ENCODE results near the gene MAGED4B. TPM values are rescaled to one million over a fixed set of nuclear protein-coding genes. Genes with fewer than 3 reads are reported as not detected.
"Not testable (repeated sequence)": the region's sequence is repeated elsewhere in the genome, so short reads cannot be mapped to it uniquely, and the experiment has no call there.

The MAGED4B gene
- 6.1 TPM for total RNA-seq
- long read RNA-seq, transcript MAGED4B-201 (13 exons, 2,578 nt), result major isoform, 5 of 11 reads
- long read RNA-seq, partial matches to known transcripts, result 1 of 11 reads
- long read RNA-seq, other reads (novel, unspliced or antisense), result 3 of 11 reads

- H3K27ac ChIP-seq; H3K4me1 ChIP-seq; H3K36me3 ChIP-seq; H3K27me3 ChIP-seq; H3K4me3 ChIP-seq; DNase-seq; intact Hi-C loops (cut with DNase I); H3K9me3 ChIP-seq: not testable (repeated sequence)
- ATAC-seq, result peak; percentile 65
These were observed at the start of gene MAGED4B for GRCh38 chrX:52068666-52069640. Gene MAGED4B, minus strand, starts transcription at chrX:52069183. Its CDS starts 1,011 bp downstream, at chrX:52068172.

- intact Hi-C loops (cut with DNase I), result no loop called here
- no peak for ATAC-seq
These were observed 49.3 kb upstream of the MAGED4B start for GRCh38 chrX:52118262-52118661.

GRCh38 chrX:52082578-52082977 is 13.6 kb upstream of the MAGED4B start:
- TF ChIP-seq CTCF (IDR thresholded peaks at IDR 0.05), result no peak
- Histone ChIP-seq H3K9me3 (no peaks in the 10 kb centered on the region), H3K36me3 (no peaks in the 10 kb centered on the region), H3K4me3 (no peak overlapping the region), H3K4me1 (no peaks in the 10 kb centered on the region), H3K27me3 (no peaks in the 10 kb centered on the region), H3K27ac (no peak overlapping the region)
- no peak for DNase-seq
- no peak for ATAC-seq
- intact Hi-C loops (cut with DNase I), result no loop called here

More at GRCh38 chrX:52118262-52118661, 49.3 kb upstream of the MAGED4B start:
- Histone ChIP-seq H3K9me3 (no peaks in the 10 kb centered on the region), H3K4me1 (no peaks in the 10 kb centered on the region), H3K27me3 (no peaks in the 10 kb centered on the region), H3K27ac (no peak overlapping the region), H3K4me3 (no peak overlapping the region), H3K36me3 (no peaks in the 10 kb centered on the region)
- TF ChIP-seq CTCF (IDR thresholded peaks at IDR 0.05), result no peak
- DNase-seq, result no peak

GRCh38 chrX:52078131-52078530 is 9.1 kb upstream of the MAGED4B start:
- no peaks in the 10 kb centered on the region for H3K36me3 ChIP-seq
- DNase-seq, result no peak
- no peak overlapping the region for H3K4me3 ChIP-seq
- H3K27me3 ChIP-seq, result no peaks in the 10 kb centered on the region
- no peak for TF ChIP-seq CTCF (IDR thresholded peaks at IDR 0.05)
- no peak for ATAC-seq
- H3K9me3 ChIP-seq, result no peaks in the 10 kb centered on the region
- intact Hi-C loops (cut with DNase I), result no loop called here
- H3K27ac ChIP-seq, result no peak overlapping the region
- H3K4me1 ChIP-seq, result no peaks in the 10 kb centered on the region

GRCh38 chrX:52042288-52042687 is 26.7 kb downstream of the MAGED4B start:
- not testable (repeated sequence) for H3K36me3 ChIP-seq, H3K27me3 ChIP-seq

GRCh38 chrX:52034211-52034610 is 34.8 kb downstream of the MAGED4B start:
- DNase-seq (no peak), ATAC-seq (no peak)
- no peaks in the 10 kb centered on the region for H3K27me3 ChIP-seq
- intact Hi-C loops (cut with DNase I), result no loop called here
- no peak overlapping the region for H3K4me3 ChIP-seq
- H3K4me1 ChIP-seq, result no peaks in the 10 kb centered on the region
- no peaks in the 10 kb centered on the region for H3K36me3 ChIP-seq
- H3K27ac ChIP-seq, result no peak overlapping the region
- no peak for TF ChIP-seq CTCF (IDR thresholded peaks at IDR 0.05)
- no peaks in the 10 kb centered on the region for H3K9me3 ChIP-seq

More at GRCh38 chrX:52042288-52042687, 26.7 kb downstream of the MAGED4B start:
- H3K9me3 ChIP-seq; H3K27ac ChIP-seq; H3K4me3 ChIP-seq; intact Hi-C loops (cut with DNase I); DNase-seq; ATAC-seq; H3K4me1 ChIP-seq: not testable (repeated sequence)

All from upper lobe of right lung (tissue), 1 donor.